ENCODE results near the gene DIS3L2. TPM values are rescaled to one million over a fixed set of nuclear protein-coding genes. Genes with fewer than 3 reads are reported as not detected.

The DIS3L2 gene
- total RNA-seq, 4 donors from 2014 or later: 12.8 to 27.3 (median 16.8) TPM

- no peak overlapping the region for H3K4me3 ChIP-seq
- H3K27ac ChIP-seq: no peak overlapping the region
- no peaks in the 10 kb centered on the region for H3K36me3 ChIP-seq
- intact Hi-C loops (cut with DNase I; ENCODE audit: low total_unique reads): no loop called here
- H3K4me1 ChIP-seq: peaks cover 0 to 6% of the 10 kb centered on the region in 2 donors
- DNase-seq: no peak
- peak in 1 of 2 donors; percentile 30 for ATAC-seq
- H3K27me3 ChIP-seq: no peaks in the 10 kb centered on the region
- H3K9me3 ChIP-seq: no peaks in the 10 kb centered on the region
- in situ Hi-C loops (cut with MboI; ENCODE audit: low sequenced_read_pairs in 4 of 4): no loop called here
- TF ChIP-seq, protein P1, sequence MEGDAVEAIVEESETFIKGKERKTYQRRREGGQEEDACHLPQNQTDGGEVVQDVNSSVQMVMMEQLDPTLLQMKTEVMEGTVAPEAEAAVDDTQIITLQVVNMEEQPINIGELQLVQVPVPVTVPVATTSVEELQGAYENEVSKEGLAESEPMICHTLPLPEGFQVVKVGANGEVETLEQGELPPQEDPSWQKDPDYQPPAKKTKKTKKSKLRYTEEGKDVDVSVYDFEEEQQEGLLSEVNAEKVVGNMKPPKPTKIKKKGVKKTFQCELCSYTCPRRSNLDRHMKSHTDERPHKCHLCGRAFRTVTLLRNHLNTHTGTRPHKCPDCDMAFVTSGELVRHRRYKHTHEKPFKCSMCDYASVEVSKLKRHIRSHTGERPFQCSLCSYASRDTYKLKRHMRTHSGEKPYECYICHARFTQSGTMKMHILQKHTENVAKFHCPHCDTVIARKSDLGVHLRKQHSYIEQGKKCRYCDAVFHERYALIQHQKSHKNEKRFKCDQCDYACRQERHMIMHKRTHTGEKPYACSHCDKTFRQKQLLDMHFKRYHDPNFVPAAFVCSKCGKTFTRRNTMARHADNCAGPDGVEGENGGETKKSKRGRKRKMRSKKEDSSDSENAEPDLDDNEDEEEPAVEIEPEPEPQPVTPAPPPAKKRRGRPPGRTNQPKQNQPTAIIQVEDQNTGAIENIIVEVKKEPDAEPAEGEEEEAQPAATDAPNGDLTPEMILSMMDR (IDR thresholded peaks at IDR 0.05 in 4 of 5, conservative IDR thresholded peaks at IDR 0.05 in 1 of 5): no peak
- no peak for TF ChIP-seq POLR2A (IDR thresholded peaks at IDR 0.05)
Measured at GRCh38 chr2:232225895-232226294, 264.4 kb downstream of the DIS3L2 start.

GRCh38 chr2:232228332-232228731 lies 266.8 kb downstream of the DIS3L2 start:
- no peaks in the 10 kb centered on the region for H3K27me3 ChIP-seq
- no peaks in the 10 kb centered on the region for H3K36me3 ChIP-seq
- intact Hi-C loops (cut with DNase I; ENCODE audit: low total_unique reads): no loop called here
- H3K27ac ChIP-seq: no peak overlapping the region
- H3K4me3 ChIP-seq: no peak overlapping the region
- no peaks in the 10 kb centered on the region for H3K9me3 ChIP-seq
- in situ Hi-C loops (cut with MboI; ENCODE audit: low sequenced_read_pairs in 4 of 4): no loop called here
- H3K4me1 ChIP-seq: peaks cover 0 to 6% of the 10 kb centered on the region in 2 donors
- no peak for ATAC-seq
- TF ChIP-seq POLR2A (IDR thresholded peaks at IDR 0.05): no peak
- TF ChIP-seq, protein P1 (IDR thresholded peaks at IDR 0.05 in 4 of 5, conservative IDR thresholded peaks at IDR 0.05 in 1 of 5): no peak
- no peak for DNase-seq

- TF ChIP-seq POLR2A (IDR thresholded peaks at IDR 0.05): no peak
- TF ChIP-seq, protein P1 (IDR thresholded peaks at IDR 0.05 in 4 of 5, conservative IDR thresholded peaks at IDR 0.05 in 1 of 5): no peak
- DNase-seq: no peak
- Histone ChIP-seq H3K4me3 (no peak overlapping the region), H3K4me1 (peaks cover 0 to 6% of the 10 kb centered on the region in 2 donors), H3K36me3 (no peaks in the 10 kb centered on the region), H3K9me3 (no peaks in the 10 kb centered on the region), H3K27me3 (no peaks in the 10 kb centered on the region), H3K27ac (no peak overlapping the region)
- ATAC-seq: no peak
- in situ Hi-C loops (cut with MboI; ENCODE audit: low sequenced_read_pairs in 4 of 4) (no loop called here), intact Hi-C loops (cut with DNase I; ENCODE audit: low total_unique reads) (no loop called here)
Measured at GRCh38 chr2:232228971-232229894, 267.7 kb downstream of the DIS3L2 start.

- Histone ChIP-seq H3K4me1 (peaks cover 0 to 6% of the 10 kb centered on the region in 2 donors), H3K4me3 (no peak overlapping the region), H3K36me3 (no peaks in the 10 kb centered on the region), H3K27ac (no peak overlapping the region), H3K9me3 (no peaks in the 10 kb centered on the region), H3K27me3 (no peaks in the 10 kb centered on the region)
- no peak for TF ChIP-seq POLR2A (IDR thresholded peaks at IDR 0.05)
- TF ChIP-seq, protein P1 (IDR thresholded peaks at IDR 0.05 in 4 of 5, conservative IDR thresholded peaks at IDR 0.05 in 1 of 5): no peak
- ATAC-seq (no peak), DNase-seq (no peak)
- intact Hi-C loops (cut with DNase I; ENCODE audit: low total_unique reads): no loop called here
- in situ Hi-C loops (cut with MboI; ENCODE audit: low sequenced_read_pairs in 4 of 4): no loop called here
Measured at GRCh38 chr2:232229911-232230310, 268.4 kb downstream of the DIS3L2 start.

All from gastrocnemius medialis (tissue), 4 donors.